Mesodermal cell (in vitro differentiated cells): ENCODE results near the gene GABBR2.

ENCODE experiments used
- H3K27ac ChIP-seq: 2 replicates; pipeline ENCODE4 v1.7.0; 2013; ENCODE audit warnings: mild to moderate bottlenecking, low read depth, low read length, moderate library complexity; ENCODE audit not compliant: severe bottlenecking
- H3K36me3 ChIP-seq: 2 replicates; pipeline ENCODE4 v1.7.1; 2013; ENCODE audit warnings: mild to moderate bottlenecking, low read length, moderate library complexity; ENCODE audit not compliant: control insufficient read depth, insufficient read depth
- H3K4me1 ChIP-seq: one replicate; pipeline ENCODE4 v1.7.1; 2013; ENCODE audit warnings: mild to moderate bottlenecking, low read length; ENCODE audit not compliant: insufficient read depth, control insufficient read depth, poor library complexity, severe bottlenecking
- H3K4me3 ChIP-seq: 2 replicates; pipeline ENCODE4 v1.7.0; 2013; ENCODE audit warnings: low read length, control low read depth, mild to moderate bottlenecking; ENCODE audit not compliant: insufficient read depth, poor library complexity, severe bottlenecking; ENCODE audit errors: extremely low read depth
- H3K9me3 ChIP-seq: 2 replicates; pipeline ENCODE4 v1.7.1; 2013; ENCODE audit warnings: mild to moderate bottlenecking, low read length, moderate library complexity; ENCODE audit not compliant: control insufficient read depth
- WGBS, 2 experiments: methylation state at CpG; one replicate each; pipeline ENCODE4 v1.1.5; 2013; ENCODE audit warnings: missing lambda C conversion rate in 2 of 2; ENCODE audit not compliant: insufficient coverage in 2 of 2; 5-methylcytosine and 5-hydroxymethylcytosine counted together

Gene GABBR2

DNA sequence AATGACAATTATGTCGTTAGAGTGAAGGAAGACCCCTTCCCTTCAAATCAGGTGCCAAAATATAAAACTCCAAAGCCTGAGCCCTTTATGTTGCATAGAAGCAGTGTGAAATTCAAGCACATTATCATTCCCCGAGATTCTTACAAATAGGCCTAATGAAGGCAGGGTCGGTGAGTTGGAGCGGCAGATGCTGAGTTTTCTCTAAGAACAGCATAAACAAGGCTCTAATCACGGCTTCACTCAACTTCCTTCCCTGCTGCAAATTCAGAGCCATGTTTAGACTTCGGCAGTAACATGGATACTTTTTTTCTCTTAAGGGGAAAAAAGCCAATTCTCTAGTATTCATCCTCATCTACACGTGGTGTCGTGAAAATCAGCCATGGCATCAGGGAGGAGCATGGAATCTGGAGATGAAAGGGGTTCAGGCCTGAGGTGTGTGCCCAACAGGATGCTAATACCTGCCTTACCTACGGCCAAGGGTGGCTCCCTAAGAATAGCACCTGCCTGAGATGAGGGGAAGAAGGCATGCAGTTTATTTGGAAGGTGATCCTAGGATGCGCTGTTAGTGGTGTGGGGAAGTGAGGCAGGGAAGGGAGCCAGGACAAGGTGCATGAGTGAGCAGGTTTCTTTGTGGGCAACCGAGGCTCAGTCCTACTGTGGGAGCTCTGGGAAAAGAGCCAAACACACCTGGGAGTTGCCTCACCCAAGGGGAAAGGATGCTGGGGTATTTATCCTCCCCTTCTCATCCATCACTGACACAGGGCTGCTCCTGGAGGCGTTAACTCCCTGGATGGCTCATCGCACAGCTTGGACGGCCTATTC lies 306.5 kb downstream of the GABBR2 start:
- WGBS, 2 experiments = 80 to 92% methylated on average over 10 to 11 of the region's 14 CpGs
- H3K9me3 ChIP-seq = no peaks in the 10 kb centered on the region
- no peak overlapping the region for H3K27ac ChIP-seq
- no peaks in the 10 kb centered on the region for H3K4me1 ChIP-seq
- H3K36me3 ChIP-seq = no peaks in the 10 kb centered on the region
- no peak overlapping the region for H3K4me3 ChIP-seq

DNA sequence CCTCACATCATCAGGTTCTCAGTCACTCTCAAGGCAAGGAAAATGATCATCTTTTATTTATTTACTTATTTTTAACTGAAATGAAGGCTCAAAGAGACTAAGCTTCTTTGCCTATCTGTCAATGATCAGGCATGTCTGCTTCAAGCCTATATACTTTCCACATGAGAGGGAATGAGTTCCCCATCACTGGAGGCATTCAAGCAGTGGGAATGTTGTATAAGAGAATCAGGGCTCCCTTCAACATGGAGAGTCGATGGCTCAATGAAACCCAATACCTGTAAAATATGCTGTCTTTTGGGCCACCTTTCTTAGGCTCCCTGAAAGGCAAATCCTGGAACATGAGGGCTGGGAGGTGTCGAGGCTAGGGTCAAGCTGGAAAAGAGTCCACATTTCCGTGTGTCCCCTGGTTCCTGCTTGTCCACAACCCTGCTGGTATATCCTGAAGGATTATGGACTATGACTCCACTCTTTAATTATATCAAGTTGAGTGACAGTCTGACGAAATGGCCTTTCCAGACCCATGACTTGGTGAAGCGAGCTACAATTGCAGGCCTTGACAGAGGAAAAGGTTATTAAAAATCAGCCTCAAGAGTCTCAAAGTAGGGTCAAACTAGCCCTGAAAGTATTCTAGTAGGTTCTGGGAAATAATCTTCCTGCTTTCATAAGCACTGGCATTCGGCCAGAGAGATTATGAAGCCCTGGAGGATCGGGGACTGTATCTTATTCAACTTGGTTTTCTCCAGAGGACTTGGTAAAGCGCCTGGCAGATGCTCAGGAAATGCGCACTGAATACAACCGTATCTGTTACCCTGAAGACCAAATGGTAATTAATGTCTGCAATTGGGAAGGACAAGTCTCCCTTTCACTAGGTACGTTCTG lies 307.4 kb downstream of the GABBR2 start:
- no peaks in the 10 kb centered on the region for H3K36me3 ChIP-seq
- H3K4me3 ChIP-seq = no peak overlapping the region
- H3K9me3 ChIP-seq = no peaks in the 10 kb centered on the region
- no peak overlapping the region for H3K27ac ChIP-seq
- WGBS, 2 experiments = 86 to 88% methylated on average over 8 to 10 of the region's 11 CpGs
- no peaks in the 10 kb centered on the region for H3K4me1 ChIP-seq

DNA sequence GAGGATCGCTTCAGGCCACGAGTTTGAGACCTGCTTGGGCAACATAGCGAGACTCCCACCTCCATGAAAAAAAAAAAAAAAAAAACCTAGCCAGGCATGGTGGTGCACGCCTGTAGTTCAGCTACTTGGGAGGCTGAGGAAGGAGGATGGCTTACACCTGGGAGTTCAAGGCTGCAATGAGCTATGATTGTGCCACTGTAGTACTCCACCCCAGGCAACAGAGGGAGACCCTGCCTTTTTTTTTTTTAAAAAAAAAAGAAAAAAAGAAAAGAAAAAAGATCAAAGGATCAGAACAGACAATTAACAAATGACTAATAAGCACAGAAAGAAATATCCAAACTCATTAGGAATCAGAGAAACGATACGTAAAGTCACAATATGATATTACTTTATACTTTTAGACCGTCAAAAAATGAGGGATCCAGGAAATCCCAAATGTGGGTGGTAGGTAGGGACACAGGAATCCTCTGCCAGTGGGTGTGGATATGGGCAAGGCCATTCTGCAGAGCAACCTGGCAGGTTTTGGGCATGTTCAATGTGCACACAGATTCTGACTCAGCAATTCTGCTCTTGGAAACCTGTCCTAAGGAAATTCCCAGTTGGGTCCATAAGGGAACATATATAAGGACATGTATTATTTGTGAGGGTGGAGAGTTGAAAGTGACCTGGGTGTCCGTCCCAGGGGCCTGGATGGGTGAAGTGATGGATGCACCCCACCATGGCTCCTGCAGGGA lies 308.6 kb downstream of the GABBR2 start:
- H3K4me3 ChIP-seq = no peak overlapping the region
- no peaks in the 10 kb centered on the region for H3K36me3 ChIP-seq
- H3K27ac ChIP-seq = no peak overlapping the region
- H3K4me1 ChIP-seq = no peaks in the 10 kb centered on the region
- H3K9me3 ChIP-seq = no peaks in the 10 kb centered on the region
- WGBS, 2 experiments = 80 to 93% methylated on average over 2 to 4 of the region's 8 CpGs

DNA sequence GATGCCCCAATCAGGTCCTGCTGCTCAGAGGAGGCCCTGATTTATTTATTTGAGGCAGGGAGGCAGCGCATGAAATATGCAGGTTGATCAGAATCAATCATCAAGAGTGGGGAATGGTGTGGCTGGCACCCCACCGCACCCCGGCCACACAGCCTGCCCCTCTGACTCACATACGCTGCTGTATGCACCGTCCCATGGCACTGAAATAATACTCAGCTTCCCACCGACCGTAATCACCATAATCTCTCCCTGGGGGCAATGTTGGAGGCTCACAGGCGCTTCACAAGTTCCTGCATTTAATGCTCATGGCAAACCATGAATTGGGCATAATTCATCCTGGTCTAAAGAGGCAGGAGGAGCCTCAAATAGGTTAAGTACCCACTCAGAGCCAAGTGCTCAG lies 312.1 kb downstream of the GABBR2 start:
- Histone ChIP-seq H3K27ac (no peak overlapping the region), H3K9me3 (no peaks in the 10 kb centered on the region), H3K4me1 (no peaks in the 10 kb centered on the region), H3K36me3 (no peaks in the 10 kb centered on the region), H3K4me3 (no peak overlapping the region)
- 94% methylated on average over 6 to 8 of the region's 8 CpGs for WGBS, 2 experiments

DNA sequence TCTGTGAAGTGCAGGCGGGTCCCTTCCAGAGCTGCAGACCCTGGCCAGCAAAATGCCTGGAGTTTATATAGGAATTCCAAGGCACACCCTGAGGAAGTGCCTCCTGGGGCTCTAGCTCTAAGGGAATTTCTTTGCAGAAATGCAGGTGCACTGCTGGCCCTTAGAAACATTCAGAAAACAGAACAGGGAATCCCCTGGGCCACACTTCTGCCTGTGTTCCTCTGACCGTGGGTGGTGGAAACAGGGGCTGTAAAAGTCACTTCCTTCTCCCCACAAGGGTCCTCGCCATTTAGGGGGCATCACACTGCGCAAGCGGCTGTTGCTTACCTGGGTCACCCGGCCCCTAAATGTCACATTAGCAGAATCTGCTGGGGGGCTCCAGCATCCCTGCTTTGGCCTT lies 312.5 kb downstream of the GABBR2 start:
- 85 to 90% methylated on average over 3 to 6 of the region's 6 CpGs for WGBS, 2 experiments
- Histone ChIP-seq H3K4me3 (no peak overlapping the region), H3K9me3 (no peaks in the 10 kb centered on the region)

DNA sequence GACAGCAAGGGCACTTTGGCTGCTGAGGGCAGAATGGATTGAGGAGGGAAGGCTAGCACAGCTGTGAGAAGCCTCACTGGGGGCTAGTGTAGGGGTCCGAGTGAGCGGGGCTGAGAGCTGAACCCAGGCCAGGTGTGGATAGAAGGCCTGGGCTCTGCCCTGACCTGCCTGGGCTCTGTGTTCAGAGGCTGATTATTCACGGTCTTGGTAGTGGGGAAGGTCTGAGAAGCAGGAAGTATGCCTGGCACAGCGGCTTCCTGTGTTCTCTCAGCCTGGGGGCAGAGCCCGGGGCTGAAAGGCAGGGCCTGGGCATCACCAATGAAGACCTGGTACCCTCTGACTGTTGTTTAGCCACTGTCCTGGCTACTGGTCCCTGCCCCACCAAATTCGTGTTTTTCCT lies 316.9 kb downstream of the GABBR2 start:
- Histone ChIP-seq H3K9me3 (no peaks in the 10 kb centered on the region), H3K4me3 (no peak overlapping the region), H3K4me1 (no peaks in the 10 kb centered on the region), H3K27ac (no peak overlapping the region), H3K36me3 (no peaks in the 10 kb centered on the region)
- 87 to 94% methylated on average over 4 to 6 of the region's 6 CpGs for WGBS, 2 experiments

More for the DNA sequence above, 312.5 kb downstream of the GABBR2 start:
- H3K27ac ChIP-seq = no peak overlapping the region
- H3K36me3 ChIP-seq = no peaks in the 10 kb centered on the region
- no peaks in the 10 kb centered on the region for H3K4me1 ChIP-seq

DNA sequence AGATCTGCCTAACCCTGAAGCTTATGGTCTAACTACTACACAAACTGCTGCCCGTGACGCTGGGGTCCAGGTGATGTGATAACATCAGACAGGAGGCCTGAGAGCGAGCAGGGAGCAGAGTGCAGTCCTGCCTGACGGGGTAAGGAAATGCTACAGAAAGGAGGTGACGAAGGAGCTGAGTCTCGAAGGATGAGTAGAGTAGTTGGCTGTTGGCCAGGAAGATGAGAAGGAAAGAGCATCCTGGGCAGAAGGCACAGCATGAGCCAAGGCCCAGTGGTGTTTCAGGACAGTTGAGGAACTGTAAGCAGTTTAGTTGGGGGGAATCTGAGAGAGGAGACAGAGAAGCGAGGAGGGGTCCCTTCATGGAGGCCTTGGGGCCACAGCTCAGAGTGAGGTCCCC lies 317.3 kb downstream of the GABBR2 start:
- Histone ChIP-seq H3K4me1 (no peaks in the 10 kb centered on the region), H3K36me3 (no peaks in the 10 kb centered on the region), H3K27ac (no peak overlapping the region), H3K9me3 (no peaks in the 10 kb centered on the region), H3K4me3 (no peak overlapping the region)
- 92 to 100% methylated on average over 4 to 5 of the region's 7 CpGs for WGBS, 2 experiments

DNA sequence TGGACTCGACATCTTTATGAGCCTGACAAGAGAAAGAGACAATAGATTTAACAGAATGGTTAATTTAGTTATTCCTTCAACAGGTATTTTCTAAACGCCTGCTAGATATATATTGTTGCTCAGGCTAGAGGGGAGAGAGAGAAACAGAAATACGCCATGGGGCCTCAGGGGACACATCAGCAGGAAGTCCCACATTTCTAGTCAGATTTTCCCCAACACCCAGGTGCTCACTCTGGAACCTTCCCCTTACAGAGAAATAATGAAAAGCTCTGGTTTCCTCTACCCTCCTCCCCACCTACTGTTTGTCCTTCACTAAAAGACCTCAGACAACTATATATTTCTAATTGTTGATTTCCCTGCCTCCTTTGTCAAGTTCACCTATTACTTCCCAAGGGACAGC lies 323.0 kb downstream of the GABBR2 start:
- WGBS, 2 experiments = 80 to 100% methylated on average over 1 to 2 of the region's 3 CpGs
- Histone ChIP-seq H3K9me3 (no peaks in the 10 kb centered on the region), H3K27ac (no peak overlapping the region), H3K36me3 (no peaks in the 10 kb centered on the region), H3K4me3 (no peak overlapping the region), H3K4me1 (peaks cover 4% of the 10 kb centered on the region)

DNA sequence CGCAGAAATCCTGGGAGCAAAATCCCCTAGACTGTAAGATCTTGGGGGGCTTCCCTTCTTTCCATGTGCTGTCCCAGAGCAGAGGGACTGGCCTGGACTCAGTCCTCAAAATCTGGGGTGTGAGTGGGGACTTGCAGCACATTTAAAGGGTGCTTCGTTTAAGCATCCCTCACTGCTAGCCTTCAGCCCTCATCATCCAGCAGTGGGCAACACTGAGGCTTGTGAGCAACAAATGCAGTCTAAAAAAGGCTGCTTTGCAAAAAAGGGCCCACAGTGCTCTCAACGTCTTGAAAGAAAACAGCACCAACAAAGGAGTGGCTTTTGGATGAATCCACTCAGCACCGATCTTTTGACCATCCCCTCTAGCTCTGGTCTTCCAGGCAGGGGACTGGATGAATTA lies 325.0 kb downstream of the GABBR2 start:
- 63 to 77% methylated on average over 3 to 4 of the region's 4 CpGs for WGBS, 2 experiments
- H3K9me3 ChIP-seq = no peaks in the 10 kb centered on the region
- H3K4me3 ChIP-seq = no peak overlapping the region
- H3K4me1 ChIP-seq = peaks cover 19% of the 10 kb centered on the region
- H3K27ac ChIP-seq = no peak overlapping the region
- no peaks in the 10 kb centered on the region for H3K36me3 ChIP-seq

DNA sequence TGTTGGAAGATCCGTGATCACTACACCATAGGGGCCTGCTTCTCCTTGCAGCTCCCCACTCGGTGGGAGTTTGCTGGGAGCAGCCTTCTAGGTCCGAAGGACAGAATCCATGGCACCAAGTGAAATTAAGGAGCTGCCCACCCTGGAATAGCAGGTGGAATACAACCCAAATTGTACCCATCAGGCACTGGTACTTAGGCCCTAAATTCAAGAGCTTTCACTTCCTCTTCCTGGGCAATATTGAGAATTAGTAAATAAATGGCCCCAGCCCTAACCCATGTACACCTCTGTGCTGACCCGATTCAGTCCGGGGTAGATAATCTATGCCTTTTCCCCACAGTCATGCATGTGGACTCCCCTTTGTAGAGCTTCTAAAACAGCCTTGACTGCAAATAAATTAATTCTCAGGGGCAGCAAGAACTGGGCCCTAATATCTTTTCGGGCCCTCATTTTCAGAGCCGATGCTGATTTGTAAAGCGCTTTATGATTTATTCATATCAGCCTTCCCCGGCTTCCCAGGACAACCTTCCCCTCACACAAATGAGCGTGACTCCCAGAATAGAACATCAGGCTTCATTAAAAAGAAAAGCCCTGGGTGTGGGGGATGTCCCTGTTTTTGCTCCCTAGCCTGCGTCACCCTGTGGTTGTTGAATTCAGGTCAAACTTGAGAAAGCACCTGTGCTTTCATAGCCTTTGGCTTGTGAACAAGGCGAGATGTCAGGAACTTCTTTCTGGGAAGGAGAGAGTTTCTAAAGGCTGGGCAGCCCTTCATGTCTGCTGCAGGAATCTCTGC lies 327.2 kb downstream of the GABBR2 start:
- 96% methylated on average over 11 of the region's 12 CpGs for WGBS, 2 experiments
- no peak overlapping the region for H3K27ac ChIP-seq
- H3K36me3 ChIP-seq = no peaks in the 10 kb centered on the region
- H3K4me1 ChIP-seq = peaks cover 19% of the 10 kb centered on the region
- H3K9me3 ChIP-seq = no peaks in the 10 kb centered on the region
- no peak overlapping the region for H3K4me3 ChIP-seq
